ENCODE measurements around the gene THEM5.
A peak's percentile ranks its signal among the peaks of the same experiment; 100 is the strongest.
"Not testable (repeated sequence)": the region's sequence is repeated elsewhere in the genome, so short reads cannot be mapped to it uniquely, and the experiment has no call there.

Gene THEM5

DNA sequence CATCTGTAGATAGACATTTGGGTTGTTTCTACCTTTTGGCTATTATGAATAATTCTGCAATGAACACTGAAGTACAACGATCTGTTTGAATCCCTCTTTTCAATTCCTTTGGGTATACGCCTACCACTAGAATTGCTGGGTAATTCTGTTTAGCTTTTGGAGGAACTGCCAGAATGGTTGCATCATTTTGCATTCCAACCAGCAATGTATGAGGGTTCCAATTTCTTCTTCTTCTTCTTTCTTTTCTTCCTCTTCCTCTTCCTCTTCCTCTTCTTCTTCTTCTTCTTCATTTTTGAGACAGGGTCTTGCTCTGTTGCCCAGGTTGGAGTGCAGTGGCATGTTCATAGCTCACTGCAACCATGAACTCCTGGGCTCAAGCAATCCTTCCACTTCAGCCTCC is 13.8 kb upstream of the THEM5 start:
- DNase-seq = no peak

GRCh38 chr1:151864411-151864810 is 10.9 kb upstream of the THEM5 start:
- no peak for DNase-seq

- no peak for DNase-seq
Measured at GRCh38 chr1:151862604-151863003, 9.1 kb upstream of the THEM5 start.

GRCh38 chr1:151860504-151861187 is 7.1 kb upstream of the THEM5 start:
- no peak for DNase-seq

DNA sequence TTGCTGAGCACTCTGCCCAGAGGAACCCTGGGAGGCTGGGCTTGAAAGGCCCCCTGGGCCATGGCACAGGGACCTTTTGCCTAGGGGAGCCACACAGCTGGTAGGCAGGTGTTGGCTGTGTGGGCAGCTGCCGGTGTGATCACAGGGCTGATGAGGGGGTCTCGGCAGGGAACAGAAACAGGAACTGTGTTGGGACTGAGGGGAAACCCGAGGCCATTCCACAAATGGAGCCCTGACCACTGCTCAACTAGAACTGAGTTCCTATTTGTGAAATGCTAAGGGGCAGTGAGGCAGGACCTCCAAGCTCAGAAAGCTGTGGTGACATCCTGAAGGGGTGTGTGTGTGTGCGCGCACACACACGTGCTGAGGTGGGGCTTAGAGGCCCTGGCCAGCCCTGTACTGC is 6.4 kb upstream of the THEM5 start:
- DNase-seq = no peak

DNA sequence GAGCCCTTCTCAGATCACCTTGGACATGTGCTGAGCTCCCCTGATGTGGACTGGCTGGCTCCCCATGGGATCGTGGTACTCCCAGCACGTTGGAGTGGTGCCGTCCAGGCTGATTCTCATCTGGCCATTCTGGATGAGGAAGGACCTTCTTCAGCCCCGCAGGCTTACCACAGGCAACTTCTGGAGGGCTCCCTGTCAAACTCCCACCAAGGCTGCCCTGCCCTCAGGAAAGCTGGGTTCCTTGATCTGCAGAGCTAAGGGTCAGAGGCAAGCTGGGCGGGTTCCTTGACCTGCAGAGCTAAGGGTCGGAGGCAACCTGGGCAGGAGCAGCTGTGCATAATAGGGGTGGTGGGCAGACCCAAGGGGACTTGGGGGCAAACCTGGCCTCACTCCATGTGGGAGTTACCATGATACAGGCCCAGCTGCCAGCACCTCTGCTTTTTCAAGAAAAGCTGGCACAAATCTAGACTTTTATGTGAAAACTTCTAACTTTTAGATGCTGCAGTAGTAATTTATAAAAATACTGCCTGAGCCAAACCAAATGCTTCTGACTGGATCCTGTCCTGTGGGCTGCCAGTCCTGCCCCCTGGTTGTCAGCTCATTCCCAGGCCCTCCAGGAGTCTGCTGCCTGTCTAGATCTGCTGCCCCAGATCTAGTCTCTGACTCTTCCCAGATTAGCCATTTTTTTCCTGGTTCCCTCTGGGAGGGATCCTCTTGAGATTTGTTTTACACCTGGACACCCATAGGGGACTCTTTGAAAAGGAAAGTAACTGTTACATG is 5.6 kb upstream of the THEM5 start:
- no peak for DNase-seq

DNA sequence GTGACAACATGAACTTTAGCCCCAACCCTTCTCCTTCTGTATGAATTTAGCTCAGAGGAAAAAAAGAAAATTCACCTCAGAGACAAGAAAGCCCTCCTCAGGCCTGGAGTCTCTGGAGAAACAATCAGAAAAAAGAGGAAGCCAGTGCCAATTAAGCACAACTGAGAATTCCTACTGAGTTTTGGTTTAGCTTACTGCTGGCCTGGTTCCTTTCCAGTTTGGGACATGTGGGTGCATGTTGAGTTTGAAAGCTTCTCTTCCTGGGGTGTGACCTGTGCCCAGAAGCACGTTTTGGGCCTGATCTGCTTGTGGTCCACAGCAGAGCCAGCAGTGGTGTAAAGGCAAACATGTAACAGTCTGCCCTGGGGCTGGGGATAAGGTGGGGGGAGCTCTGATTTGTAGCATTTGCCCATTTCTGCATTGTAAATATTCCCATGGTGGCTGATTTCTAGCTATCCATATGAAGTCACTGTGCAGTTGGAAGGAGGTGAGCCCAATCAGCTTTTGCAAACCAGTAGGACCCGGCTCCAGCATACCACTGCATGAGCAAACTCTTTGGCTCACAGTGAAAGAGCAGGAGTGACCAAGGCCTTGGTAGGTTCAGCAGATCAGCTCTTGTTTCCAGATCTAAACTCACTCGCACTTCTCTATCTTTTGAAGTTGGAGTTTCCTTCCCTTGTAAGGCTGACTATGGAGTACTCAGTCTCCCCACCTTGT is 4.7 kb upstream of the THEM5 start:
- no peak for DNase-seq

DNA sequence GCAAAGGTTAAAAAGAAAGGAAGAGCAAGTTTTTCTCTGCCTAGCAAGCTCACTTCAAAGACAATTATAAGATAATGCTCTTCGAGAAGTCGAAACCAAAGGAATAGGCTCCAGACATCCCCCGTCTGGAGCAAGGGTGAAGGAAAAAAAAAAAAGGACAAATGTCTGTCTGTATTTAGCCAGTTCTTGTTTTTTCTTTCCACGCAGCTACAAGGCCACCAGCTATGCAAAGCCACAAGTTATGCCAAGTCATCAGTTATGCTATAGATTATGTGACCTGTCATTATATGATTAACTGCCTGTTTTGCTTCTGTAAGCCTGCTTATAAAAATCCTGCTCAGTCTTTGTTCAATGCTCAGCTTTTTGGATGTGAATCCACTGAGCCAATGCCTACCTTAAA is 2.4 kb upstream of the THEM5 start:
- no peak for DNase-seq

GRCh38 chr1:151855516-151855915 is 2.0 kb upstream of the THEM5 start:
- not testable (repeated sequence) for DNase-seq

DNA sequence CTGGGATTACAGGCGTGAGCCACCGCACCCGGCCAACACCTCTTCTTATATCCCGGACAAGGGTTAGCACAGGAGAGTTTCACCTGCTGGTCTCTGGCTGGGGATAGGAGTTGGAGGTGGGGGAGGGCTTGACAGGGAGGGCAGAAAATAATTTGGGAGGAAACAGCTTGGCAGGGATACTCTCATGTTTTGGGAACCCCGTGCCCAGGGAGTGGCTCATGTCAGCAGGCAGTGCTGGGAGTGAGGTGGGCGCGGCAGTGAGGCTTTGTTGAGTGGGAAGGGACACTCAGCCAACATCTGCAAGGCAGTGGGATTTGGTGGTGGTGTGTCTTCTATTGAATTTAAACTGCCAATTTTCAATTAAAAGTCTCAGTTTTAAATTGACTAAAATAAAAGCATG is 1.1 kb upstream of the THEM5 start:
- DNase-seq = no peak

DNA sequence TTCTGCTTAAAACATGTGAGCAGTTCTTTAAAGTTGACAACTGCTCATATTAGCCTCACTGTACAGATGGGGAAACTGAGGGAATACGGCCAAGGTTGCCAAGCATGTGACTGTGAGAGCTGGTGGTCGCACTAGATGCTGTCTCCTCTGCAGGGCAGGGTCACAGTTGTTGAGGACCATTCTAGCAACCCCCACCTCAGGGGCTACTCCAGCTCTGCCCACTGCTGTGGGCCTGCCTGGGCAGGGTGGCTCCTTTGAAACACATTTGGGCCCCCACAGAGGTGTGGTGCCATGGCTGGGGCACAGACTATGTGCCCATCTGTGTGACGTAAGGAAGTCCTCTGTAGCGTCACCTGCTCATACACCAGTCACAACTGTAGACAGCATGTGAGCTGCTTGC is 779 bp downstream of the THEM5 start:
- no peak for DNase-seq

DNA sequence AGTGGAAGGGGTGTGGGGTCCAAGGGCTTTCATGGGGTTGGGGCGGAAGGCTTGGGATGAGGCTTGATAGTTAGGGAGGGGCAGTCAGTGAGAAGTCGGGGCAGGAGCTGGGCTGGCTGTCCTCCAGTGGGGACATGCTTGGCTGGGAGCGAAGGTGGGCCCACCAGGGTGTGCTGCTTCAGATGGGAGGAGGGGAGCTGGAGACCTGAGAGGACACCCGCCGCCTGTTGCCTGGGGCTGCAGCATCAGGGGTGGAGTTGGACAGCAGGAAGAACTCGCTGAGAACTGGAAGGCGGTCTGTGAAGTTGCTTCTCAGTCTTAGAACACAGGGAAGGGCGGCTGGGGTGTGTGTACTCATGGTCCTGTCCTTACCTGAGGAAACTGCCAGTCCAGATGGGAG is 1.6 kb downstream of the THEM5 start:
- no peak for DNase-seq

DNA sequence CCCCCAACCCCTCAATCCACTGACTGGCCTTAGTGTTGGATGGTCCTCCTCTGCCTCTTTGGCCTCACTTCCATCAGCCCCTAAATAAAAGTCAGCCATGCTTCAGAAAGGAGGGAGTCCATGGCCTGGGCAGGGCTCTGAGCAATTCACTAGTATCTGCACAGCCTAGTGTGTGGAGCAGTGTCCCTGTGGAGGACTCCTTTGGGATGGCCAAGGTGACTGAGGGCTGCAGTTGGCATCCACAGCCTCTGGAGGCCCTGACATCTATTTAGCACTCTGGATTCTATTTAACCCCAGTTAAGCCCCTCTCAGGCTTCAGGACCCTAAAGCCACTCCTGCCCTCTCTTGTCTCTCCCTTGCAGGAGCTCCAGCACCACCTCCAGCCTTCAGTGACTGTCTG is 3.6 kb downstream of the THEM5 start:
- DNase-seq = no peak

DNA sequence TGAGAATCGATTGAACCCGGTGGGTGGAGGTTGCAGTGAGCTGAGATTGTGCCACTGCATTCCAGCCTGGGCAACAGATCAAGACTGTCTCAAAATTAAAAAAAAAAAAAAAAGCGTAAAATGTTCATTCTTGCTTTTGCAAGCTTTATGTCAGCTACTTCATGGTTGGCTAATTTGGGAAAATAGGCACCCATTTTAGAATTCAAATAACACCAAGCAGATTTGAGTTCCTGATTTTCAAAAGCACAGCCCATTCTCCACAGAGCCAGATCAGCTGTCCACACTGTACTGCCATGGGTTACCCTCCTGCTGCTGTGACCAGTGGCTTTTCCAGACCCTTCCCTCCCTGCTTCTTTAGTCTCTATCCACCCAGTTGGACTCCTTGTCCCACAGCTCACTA is 4.4 kb downstream of the THEM5 start:
- no peak for DNase-seq

- no peak for DNase-seq
Measured at GRCh38 chr1:151847867-151848596, 5.5 kb downstream of the THEM5 start.

DNA sequence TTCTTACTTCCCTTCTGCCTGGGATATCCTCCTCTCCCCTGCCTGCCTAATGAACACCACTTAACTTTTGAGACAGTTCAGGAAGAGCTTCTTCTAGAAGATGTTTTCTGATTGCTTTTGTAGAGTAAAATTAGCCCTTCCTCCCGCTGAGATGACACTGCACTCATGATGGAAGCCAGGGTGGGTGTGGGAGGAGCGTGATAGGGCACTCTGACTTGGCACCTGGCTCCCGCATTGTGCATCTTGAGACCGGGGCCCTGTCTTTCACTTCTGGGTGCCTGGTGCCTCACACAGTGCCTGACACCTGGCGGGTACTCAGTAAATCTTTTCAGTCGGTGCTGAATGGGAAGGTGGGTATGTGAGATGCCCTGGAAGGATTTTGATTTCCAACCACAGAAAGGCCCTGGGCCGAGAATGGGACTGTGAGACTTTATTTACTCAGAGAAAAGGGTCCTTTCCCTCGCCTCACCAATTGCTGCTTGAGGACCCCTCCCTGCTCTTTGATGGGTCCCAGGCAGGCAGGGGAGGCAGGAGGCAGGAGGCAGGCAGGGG is 6.8 kb downstream of the THEM5 start:
- no peak for DNase-seq

- no peak for DNase-seq
Measured at GRCh38 chr1:151846062-151846568, 7.4 kb downstream of the THEM5 start.

- no peak for DNase-seq
Measured at GRCh38 chr1:151843398-151843797, 10.1 kb downstream of the THEM5 start.

DNA sequence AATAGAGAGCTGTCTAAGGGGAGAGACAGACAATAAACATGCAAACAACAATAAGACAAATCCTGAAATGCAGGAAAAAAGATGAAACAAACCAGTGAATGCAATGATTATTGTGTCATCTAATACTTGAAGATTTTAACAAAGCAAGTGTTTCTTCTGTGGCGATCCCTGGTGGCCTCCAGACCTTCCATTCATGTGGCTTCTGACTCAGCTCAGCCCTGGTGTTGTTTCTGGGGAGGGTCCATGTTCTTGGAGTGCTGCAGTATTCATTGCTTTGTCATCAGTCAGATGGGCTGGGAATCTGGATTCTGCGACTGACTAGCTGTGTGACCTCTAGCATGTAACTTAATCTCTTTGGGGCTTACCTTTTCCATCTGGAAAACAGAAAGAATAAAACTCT is 12.4 kb downstream of the THEM5 start:
- DNase-seq = no peak

- DNase-seq = no peak
Measured at GRCh38 chr1:151840421-151840820, 13.1 kb downstream of the THEM5 start.

DNA sequence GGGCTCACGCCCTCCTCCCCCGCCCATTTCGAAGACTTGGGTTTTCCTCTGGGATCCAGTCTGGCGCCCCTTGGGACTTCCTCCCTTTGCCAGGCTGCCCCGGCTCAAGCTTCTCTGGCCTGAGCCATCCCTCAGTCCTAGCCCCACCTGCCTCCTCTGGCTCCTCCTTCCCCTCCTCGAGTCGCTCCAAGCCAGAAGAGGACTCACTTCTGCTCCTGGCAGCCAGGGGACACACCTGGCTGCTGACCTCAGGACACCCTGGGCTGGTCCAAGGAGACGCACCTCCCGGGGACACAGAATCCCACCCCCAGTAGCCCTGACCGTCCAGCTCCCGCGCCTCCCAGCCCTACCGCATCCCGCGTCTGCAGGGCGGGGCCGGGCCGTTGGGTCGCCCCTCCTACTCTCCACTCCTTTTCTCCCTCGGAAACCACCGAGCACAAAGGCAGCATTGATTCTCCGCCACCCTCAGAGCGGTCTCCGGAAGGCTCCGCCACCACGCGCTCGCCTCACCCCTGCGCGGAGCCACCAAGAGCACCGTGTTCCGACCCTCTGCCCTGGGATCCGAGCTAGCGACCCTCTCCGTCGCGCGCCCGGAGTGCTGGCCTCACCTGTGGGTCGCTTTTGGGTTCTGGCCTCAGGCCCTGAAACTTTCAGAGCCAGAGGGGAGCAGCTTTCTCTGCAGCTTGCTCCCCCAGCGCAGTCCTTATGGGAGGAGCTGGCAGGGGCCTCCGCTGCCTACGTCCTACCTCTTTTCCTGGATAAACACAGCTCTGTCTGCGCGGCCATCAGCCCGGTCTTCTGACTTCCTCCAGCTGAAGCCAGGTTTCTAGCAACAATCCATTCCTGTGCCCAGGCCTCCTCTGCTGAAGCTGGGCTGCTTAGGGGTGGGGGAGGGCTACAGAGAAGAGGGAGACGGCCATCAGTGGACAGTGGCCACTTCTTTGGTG is 13.8 kb downstream of the THEM5 start, which contains the start of gene C2CD4D:
C2CD4D (minus strand) TSS at position 364 of the 947 bp plus-strand sequence. CDS start 831 bp downstream, outside the sequence.
- peak in 3 of 4 experiments; percentile 20 to 41 (median 35) for DNase-seq

GRCh38 chr1:151839082-151839412 is 14.5 kb downstream of the THEM5 start:
- DNase-seq = no peak
